SHP77 (cell line): ENCODE results near the gene SLC49A4.
"Not testable (repeated sequence)": the region's sequence is repeated elsewhere in the genome, so short reads cannot be mapped to it uniquely, and the experiment has no call there.

Experiments
- DNase-seq, 2 experiments: peaks; one replicate each; lab custom pipeline; 2025; lab: John Stamatoyannopoulos, UW

Gene SLC49A4

GRCh38 chr3:122794779-122795673, at the start of gene SLC49A4:
SLC49A4 (plus strand) TSS chr3:122795069; CDS start chr3:122795193, 124 bp downstream.
- DNase-seq = no peak

- DNase-seq = no peak
Observed at GRCh38 chr3:122745369-122746021, 49.4 kb upstream of the SLC49A4 start.

GRCh38 chr3:122747295-122747694, 47.6 kb upstream of the SLC49A4 start:
- not testable (repeated sequence) for DNase-seq

GRCh38 chr3:122748347-122748746, 46.5 kb upstream of the SLC49A4 start:
- no peak for DNase-seq

- DNase-seq = no peak
Observed at GRCh38 chr3:122754929-122755328, 39.9 kb upstream of the SLC49A4 start.

- DNase-seq = no peak
Observed at GRCh38 chr3:122755491-122755890, 39.4 kb upstream of the SLC49A4 start.

GRCh38 chr3:122758877-122759560, 35.9 kb upstream of the SLC49A4 start:
- DNase-seq = no peak

- DNase-seq = no peak
Observed at GRCh38 chr3:122760453-122761271, 34.2 kb upstream of the SLC49A4 start.

- DNase-seq = no peak
Observed at GRCh38 chr3:122766430-122766829, 28.4 kb upstream of the SLC49A4 start.

- DNase-seq = no peak
Observed at GRCh38 chr3:122767540-122768372, 27.1 kb upstream of the SLC49A4 start.

- DNase-seq = no peak
Observed at GRCh38 chr3:122770521-122771202, 24.2 kb upstream of the SLC49A4 start.

GRCh38 chr3:122772827-122773226, 22.0 kb upstream of the SLC49A4 start:
- DNase-seq = no peak

GRCh38 chr3:122773944-122774509, 20.8 kb upstream of the SLC49A4 start:
- no peak for DNase-seq

- no peak for DNase-seq
Observed at GRCh38 chr3:122774564-122774963, 20.3 kb upstream of the SLC49A4 start.

GRCh38 chr3:122776675-122777468, 18.0 kb upstream of the SLC49A4 start:
- no peak for DNase-seq

GRCh38 chr3:122777563-122777962, 17.3 kb upstream of the SLC49A4 start:
- DNase-seq = no peak

GRCh38 chr3:122782804-122783203, 12.1 kb upstream of the SLC49A4 start:
- DNase-seq = no peak

- DNase-seq = no peak
Observed at GRCh38 chr3:122784436-122784835, 10.4 kb upstream of the SLC49A4 start.

GRCh38 chr3:122785231-122785630, 9.6 kb upstream of the SLC49A4 start:
- no peak for DNase-seq
